ENCODE data around the gene LYSMD2.

The LYSMD2 gene

DNA sequence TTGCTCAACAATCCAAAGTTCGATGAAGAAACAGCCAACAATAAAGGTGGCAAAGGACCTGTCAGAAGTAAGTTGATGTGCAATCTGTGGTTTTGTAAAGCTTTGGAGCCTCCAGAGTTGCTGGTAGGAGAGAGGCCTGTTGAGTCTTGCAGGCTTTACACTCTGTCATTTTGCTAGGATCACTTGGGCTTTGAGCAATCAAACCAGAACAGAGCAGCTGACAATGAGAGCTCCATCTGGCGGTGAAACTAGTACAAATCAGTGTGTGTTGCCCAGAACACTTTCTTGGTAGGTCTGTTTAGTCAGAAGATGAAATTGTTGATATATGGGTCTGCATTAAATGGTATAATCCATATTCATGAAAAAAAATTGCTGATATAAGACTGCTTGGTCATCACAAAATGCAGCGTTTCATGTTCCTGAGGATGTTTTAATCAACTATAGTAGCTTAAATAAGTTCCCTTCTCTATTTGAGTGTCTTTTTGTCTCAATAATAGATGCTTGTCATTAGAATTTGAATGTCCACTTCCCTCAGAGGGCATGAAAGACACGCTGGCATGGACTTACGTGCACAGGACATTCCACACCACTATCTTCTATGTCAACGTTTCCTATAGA is 39.6 kb upstream of the LYSMD2 start:
- peak; percentile 70 for DNase-seq (ENCODE audit: extremely low spot score)
- POLR2A ChIA-PET = no interaction called here
- TF ChIP-seq, protein P1, sequence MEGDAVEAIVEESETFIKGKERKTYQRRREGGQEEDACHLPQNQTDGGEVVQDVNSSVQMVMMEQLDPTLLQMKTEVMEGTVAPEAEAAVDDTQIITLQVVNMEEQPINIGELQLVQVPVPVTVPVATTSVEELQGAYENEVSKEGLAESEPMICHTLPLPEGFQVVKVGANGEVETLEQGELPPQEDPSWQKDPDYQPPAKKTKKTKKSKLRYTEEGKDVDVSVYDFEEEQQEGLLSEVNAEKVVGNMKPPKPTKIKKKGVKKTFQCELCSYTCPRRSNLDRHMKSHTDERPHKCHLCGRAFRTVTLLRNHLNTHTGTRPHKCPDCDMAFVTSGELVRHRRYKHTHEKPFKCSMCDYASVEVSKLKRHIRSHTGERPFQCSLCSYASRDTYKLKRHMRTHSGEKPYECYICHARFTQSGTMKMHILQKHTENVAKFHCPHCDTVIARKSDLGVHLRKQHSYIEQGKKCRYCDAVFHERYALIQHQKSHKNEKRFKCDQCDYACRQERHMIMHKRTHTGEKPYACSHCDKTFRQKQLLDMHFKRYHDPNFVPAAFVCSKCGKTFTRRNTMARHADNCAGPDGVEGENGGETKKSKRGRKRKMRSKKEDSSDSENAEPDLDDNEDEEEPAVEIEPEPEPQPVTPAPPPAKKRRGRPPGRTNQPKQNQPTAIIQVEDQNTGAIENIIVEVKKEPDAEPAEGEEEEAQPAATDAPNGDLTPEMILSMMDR (IDR thresholded peaks at IDR 0.05; ENCODE audit: control extremely low read depth, extremely low read depth, low read depth, missing control alignments) = peak; percentile 73
- CTCF ChIA-PET = interaction anchor here (0.6 to 5.3 kb wide), 55 partner anchors 8 to 496 kb away, joined by 3 to 168 read pairs (median 5); partner anchors contain the start of genes DMXL2, LYSMD2, SCG3 and TMOD2

DNA sequence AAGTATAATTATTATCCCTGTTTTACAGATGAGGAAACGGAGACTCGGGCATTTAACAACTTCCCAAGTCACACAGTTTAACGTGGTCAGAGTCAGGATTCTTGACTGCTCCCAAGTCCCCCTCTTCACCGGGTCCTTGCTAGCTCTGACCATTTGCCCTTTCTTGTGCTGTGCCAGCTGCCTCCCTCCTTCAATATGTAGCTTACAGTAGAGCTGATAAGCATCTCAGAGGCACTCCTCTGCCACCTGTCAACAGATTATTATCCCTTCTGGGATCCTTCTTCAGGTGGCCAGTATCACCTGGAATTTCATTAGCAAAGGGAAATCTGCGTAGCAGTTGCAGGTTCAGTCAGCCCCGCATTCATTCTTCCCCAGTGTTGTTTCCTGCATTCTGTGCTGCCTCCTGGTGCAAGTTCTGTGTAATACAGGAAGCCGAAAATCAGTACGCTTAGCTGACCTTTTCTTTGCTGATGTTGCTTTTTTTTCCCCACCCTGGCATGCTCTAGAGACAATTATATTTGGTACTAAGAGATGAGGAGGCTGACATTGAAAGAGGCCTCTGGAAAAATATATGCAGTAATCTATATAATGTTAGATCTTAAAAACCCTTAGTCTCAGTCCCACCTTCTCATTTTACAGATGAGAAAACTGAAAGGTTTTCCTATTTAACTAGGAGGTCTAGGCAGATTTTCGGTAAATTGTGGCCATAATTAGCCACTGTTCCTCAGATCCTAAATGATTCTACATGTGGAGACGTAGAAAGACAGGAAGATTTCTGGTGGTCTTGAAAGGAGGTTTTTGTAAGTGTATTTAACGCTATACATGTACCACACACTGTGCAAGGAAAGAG is 38.7 kb upstream of the LYSMD2 start:
- CTCF ChIA-PET = interaction anchor here (0.7 to 5.3 kb wide), 59 partner anchors 9 to 495 kb away, joined by 3 to 168 read pairs (median 5); partner anchors contain the start of genes DMXL2, LYSMD2, SCG3 and TMOD2
- POLR2A ChIA-PET = no interaction called here
- DNase-seq (ENCODE audit: extremely low spot score) = peak; percentile 56
- TF ChIP-seq, protein P1 (IDR thresholded peaks at IDR 0.05; ENCODE audit: control extremely low read depth, extremely low read depth, low read depth, missing control alignments) = peak; percentile 76

DNA sequence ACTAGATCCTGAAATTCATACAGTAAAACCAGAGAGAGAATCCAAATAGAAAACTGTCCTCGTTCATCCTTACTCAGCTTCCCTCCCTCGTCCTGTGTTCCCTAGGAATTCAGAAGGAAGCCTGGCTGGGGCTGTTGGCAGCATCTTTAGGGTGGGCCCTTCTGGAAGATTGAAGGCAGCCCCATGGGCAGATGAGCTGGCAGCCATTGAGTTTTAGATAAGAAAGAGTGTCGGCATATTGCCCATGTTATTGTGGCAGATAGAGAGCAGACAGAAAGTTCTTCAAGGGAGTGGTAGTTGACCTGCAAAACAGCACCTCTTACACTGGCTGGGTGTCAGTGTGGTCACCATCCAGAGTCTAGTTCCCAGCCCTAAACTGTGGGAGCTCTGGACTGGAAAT is 37.5 kb upstream of the LYSMD2 start:
- POLR2A ChIA-PET = no interaction called here
- CTCF ChIA-PET = interaction anchor here (1.3 to 5.3 kb wide), 9 partner anchors 13 to 128 kb away, joined by 4 to 168 read pairs (median 23); partner anchors contain the start of gene TMOD2
- TF ChIP-seq, protein P1 (IDR thresholded peaks at IDR 0.05; ENCODE audit: control extremely low read depth, extremely low read depth, low read depth, missing control alignments) = no peak
- no peak for DNase-seq (ENCODE audit: extremely low spot score)

DNA sequence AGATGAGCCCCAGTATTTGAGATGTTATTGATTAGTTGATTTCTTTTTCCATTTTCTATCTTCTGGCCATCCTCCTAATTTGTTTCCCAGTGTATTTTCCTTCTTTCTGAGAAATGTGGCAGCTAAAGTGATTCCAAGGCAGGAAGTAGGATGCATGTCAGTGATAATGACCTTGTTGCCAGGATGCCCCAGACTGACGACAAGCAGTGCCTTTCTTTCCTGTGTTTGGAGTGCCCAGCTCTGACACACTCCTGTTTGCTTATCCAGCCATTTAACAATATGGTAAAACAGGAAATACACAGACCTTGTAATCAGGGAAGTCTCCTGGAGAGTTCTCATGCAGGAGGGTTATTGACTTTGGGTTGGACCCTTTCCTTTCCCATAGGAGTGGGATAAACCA is 34.3 kb upstream of the LYSMD2 start:
- TF ChIP-seq, protein P1 (IDR thresholded peaks at IDR 0.05; ENCODE audit: control extremely low read depth, extremely low read depth, low read depth, missing control alignments) = no peak
- no peak for DNase-seq (ENCODE audit: extremely low spot score)
- ChIA-PET CTCF (interaction anchor here (1.0 kb wide), 1 partner anchor 52 kb away, joined by 3 read pairs; no protein-coding TSS in a partner anchor), POLR2A (no interaction called here)

DNA sequence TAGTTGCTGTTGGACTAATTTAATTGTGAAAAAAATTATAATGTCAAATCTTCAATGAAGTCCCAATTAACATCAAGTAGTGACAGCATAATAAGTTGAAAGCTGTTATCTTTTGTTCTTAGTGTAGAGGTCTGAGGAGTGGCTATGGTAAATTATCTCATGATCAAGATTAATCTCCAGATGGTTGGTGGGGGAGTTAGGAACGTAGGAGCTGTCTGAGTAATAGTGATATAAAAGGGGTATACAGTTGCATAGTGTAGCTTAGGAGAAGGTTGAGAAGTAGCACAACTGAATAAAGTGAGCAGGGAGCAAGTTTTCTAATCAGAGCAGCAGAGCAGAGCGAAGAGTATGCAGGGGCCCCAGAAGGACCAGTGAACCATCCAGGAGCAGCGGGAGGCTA is 33.4 kb upstream of the LYSMD2 start:
- POLR2A ChIA-PET = no interaction called here
- TF ChIP-seq, protein P1 (IDR thresholded peaks at IDR 0.05; ENCODE audit: control extremely low read depth, extremely low read depth, low read depth, missing control alignments) = no peak
- no peak for DNase-seq (ENCODE audit: extremely low spot score)
- CTCF ChIA-PET = interaction anchor here (1.3 to 2.6 kb wide), 3 partner anchors 14 to 121 kb away, joined by 3 to 19 read pairs (median 4); no protein-coding TSS in a partner anchor

DNA sequence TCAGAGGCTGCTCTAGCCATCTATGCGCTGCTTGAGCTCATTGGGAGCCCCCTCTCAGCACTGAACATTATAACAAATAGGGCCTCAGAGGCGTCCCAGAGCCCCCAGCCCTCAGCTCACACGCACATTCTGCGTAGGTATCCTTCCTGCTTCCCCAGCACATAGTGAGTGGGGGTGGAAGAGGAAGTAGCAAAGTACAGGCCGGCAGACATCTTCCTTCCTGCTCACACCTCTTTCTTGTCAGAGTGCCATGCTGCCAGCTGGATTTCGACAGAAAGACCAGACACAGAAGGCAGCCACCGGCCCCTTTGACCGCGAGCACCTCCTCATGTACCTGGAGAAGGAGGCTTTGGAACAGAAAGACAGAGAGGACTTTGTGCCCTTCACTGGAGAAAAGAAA is 30.6 kb upstream of the LYSMD2 start:
- ChIA-PET POLR2A (no interaction called here), CTCF (interaction anchor here (1.0 to 3.4 kb wide), 4 partner anchors 9 to 117 kb away, joined by 3 to 32 read pairs (median 8); no protein-coding TSS in a partner anchor)
- no peak for DNase-seq (ENCODE audit: extremely low spot score)
- TF ChIP-seq, protein P1 (IDR thresholded peaks at IDR 0.05; ENCODE audit: control extremely low read depth, extremely low read depth, low read depth, missing control alignments) = no peak

Measured in GM10248 (cell line).